ENCODE measurements around the gene SLC15A2.

GRCh38 chr3:121975702-121976302 lies 81.6 kb downstream of the SLC15A2 start:
- TF ChIP-seq SLC30A9 (CRISPR knock-in tag; IDR thresholded peaks at IDR 0.05): no peak
- TF ChIP-seq HOMEZ (CRISPR knock-in tag; IDR thresholded peaks at IDR 0.05): no peak
- TF ChIP-seq C11orf30 (IDR thresholded peaks at IDR 0.05; ENCODE audit: low read depth): no peak
- TF ChIP-seq MEF2A (IDR thresholded peaks at IDR 0.05; ENCODE audit: control insufficient read depth, low read depth, low read length): no peak
- TF ChIP-seq ELF1 (tag; IDR thresholded peaks at IDR 0.05): no peak
- TF ChIP-seq MAX (CRISPR knock-in tag; IDR thresholded peaks at IDR 0.05): no peak
- TF ChIP-seq POLR2A (conservative IDR thresholded peaks at IDR 0.05): no peak
- TF ChIP-seq ZBTB49 (CRISPR knock-in tag; IDR thresholded peaks at IDR 0.05; ENCODE audit: borderline replicate concordance): no peak
- TF ChIP-seq RFX5 (IDR thresholded peaks at IDR 0.05; ENCODE audit: low read depth, low read length): no peak
- TF ChIP-seq HBP1 (CRISPR knock-in tag; IDR thresholded peaks at IDR 0.05): no peak
- no peak for TF ChIP-seq CTCF (IDR thresholded peaks at IDR 0.05 in 2 of 3, conservative IDR thresholded peaks at IDR 0.05 in 1 of 3; ENCODE audit: insufficient read depth in 2 of 3, low read depth in 1 of 3, low read length in 3 of 3)
- TF ChIP-seq RBM34 (IDR thresholded peaks at IDR 0.05; ENCODE audit: borderline replicate concordance, insufficient read depth, low read length): no peak
- no peak for TF ChIP-seq BRD4 (IDR thresholded peaks at IDR 0.05)

Data from K562 (cell line).